Measurements from ENCODE around the gene ADAM11.
"Not testable (repeated sequence)": the region's sequence is repeated elsewhere in the genome, so short reads cannot be mapped to it uniquely, and the experiment has no call there.

The ADAM11 gene

GRCh38 chr17:44758414-44759085 lies at the start of gene ADAM11:
ADAM11 (plus strand) TSS chr17:44758988; CDS start chr17:44759200, 212 bp downstream.
- DNase-seq, result no peak

DNA sequence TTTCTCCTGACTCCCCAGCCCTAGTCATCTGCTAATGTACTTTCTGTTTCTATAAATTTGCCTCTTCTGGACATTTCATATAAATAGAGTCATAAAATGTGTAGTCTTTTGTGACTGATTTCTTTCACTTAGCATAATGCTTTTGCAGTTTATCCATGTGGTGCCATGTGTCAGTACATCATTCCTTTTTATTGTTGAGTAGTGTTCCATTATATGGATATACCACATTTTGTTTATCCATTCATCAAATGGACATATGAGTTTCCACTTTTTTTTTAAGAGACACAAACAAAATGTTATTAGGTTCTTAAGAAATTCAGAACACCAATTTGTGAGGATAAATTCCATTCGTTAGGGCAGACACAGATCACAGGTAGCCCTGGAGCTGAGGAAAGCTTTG lies 39.3 kb upstream of the ADAM11 start:
- DNase-seq, result no peak

DNA sequence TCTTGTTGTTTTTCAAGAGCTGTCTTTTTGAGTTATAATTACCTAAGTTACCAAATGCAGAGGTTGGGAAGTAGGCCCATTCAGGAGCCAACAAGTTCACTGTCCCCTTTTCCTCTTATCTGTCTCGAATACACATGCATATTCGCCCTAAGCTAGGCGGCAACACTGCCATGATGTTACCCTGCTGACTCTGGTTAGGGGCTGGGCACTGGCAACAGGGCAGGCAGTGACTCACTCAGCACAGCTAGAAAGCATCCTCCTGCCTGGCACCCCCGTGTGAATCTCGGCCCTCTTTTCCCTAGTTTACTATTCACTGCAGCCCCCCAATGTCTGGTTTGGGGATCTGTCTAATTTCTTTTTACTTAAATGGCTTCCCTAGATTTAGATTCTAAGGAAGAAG lies 36.5 kb upstream of the ADAM11 start:
- DNase-seq, result no peak

GRCh38 chr17:44726121-44726520 lies 32.7 kb upstream of the ADAM11 start:
- not testable (repeated sequence) for DNase-seq

DNA sequence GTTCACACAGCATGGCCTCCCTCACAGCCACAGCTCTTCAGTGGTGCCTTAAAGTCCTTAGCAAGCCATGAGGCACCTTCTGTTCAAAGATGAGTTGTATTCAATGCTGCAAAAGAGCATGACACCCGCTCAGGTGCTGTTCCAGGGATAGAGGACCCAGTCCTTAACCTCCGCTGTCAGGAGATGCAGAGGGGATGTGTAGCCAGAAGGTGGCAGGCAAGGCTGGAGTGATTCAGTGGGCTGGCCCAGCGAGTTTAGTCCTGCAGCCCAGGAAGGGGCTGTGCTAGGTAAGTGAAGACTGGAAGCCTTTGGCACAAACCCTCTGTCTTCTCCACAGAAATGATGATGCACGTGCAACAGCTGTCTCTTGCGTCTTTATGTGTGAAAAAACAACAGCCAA lies 25.0 kb upstream of the ADAM11 start:
- DNase-seq, result peak in 1 of 2 experiments; percentile 27

DNA sequence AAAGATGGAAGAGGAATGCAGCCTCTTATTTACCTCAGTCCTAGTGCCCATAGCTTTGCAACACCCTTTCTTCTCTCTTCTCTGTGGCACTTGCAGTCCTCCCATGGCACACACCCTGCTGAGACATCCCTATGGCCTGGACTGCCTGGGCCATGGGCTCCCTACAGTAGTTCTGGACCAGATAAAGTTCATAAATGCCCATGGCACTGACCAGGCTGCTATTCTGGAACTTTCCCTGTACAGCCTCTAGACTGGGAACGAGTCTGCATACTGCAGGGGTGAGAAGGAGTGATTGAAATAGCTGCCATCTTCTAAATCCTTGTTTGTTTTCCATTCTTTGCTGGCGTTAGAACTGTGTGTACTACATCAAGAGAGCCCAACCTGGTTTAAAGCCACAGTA lies 24.5 kb upstream of the ADAM11 start:
- DNase-seq, result no peak

DNA sequence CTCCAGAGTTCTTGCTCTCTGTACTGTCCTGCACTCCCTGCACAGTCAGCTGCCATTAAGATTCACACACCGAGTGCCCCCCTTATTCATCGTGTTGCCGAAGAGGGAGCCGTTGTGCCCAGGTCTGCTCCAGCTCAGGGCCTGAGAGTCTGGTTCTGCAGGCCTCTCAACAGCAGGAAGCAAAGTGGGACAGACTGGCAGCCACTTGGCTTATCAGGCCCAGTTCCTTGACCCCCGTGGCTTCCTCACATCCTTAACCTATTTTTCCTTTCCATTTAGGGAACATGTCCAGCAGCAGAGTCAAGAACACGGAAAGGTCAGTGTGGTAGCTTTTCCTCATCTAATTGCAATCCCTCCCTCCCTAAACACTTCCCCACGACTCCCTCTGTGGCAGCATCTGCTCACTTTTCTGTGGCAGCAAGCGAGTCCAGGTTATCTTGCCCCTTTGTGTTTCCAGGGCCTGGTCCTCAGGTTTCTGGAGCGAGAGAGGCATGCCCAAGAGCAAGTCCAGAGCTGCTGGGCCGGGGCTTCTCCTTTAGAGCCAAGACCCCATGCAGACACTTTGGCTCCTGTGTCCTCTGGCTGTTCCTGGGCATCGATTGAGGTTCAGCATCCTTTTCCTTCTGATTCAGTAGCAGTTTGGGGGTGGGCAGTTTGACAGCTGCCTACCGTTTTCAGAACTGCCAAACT lies 22.1 kb upstream of the ADAM11 start:
- no peak for DNase-seq

GRCh38 chr17:44738214-44738906 lies 20.4 kb upstream of the ADAM11 start:
- no peak for DNase-seq

DNA sequence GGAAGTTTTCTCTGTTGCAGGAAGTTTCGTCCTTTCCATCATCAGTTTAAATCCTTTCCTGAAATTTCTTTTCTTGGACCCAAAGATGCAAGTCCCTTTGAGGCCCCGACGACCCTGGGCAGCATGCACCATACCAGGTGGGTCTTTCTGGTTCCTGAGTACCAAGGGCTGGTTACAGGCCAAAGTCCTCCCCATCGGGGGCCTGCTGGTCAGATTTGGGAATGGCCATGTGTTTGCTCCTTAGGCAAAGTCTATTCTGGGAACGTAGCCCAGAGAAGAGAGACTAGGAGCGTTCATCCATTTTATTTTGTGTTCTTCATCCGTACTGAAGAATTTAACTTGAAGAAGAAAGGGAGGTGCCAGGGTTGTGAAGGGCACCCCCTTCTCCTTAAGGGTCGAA lies 17.5 kb upstream of the ADAM11 start:
- DNase-seq, result no peak

DNA sequence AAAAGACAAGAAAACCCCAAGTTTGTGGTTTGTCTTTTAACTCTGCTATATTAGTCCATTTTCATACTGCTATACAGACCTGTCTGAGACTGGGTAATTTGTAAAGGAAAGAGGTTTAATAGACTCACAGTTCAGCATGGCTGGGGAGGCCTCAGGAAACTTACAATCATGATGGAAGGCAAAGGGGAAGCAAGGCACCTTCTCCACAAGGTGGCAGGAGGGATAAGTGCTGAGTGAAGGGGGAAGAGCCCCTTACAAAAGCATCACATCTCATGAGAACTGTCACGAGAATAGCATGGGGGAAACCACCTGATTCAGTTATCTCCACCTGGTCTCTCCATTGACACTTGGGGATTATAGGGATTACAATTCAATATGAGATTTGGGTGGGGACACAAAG lies 13.5 kb upstream of the ADAM11 start:
- DNase-seq, result no peak

DNA sequence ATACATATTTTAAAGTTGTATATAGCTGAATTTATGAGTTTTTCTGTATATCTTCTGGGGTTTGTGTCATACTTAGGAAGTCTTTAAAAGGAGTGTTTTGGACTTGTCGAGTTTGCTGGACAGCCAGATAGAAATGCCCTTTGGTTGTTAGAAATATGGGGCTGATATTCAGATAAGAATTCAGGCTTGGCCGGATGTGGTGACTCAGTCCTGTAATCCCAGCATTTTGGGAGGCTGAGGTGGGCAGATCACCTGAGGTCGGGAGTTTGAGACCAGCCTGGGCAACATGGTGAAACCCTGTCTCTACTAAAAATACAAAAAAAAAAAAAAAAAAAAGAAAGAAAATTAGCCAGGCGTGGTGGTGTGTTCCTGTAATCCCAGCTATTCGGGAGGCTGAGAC lies 13.1 kb upstream of the ADAM11 start:
- DNase-seq, result not testable (repeated sequence)

DNA sequence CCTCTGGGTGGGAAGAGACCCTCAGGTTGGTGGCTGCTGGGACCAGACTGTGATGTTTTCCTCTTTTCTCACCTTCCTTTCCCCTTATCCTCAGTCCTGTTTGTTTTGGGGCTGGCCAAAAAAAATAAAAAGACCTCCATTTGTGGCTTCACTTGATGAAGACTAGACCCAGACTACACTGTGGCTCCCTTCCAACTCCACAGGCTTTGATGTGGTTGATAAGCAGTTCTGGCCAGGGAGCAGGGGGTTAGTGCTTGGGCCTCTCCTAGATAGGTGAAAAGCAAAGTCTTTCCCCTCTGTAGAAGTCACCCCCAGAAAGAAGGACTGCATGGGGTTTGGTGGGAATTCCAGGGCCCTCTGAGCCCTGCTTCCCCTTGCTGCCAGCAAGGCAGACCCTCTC lies 11.2 kb upstream of the ADAM11 start:
- no peak for DNase-seq

- no peak for DNase-seq
Observed at GRCh38 chr17:44749076-44749979, 9.5 kb upstream of the ADAM11 start.

GRCh38 chr17:44749980-44750318 lies 8.8 kb upstream of the ADAM11 start:
- DNase-seq, result no peak

DNA sequence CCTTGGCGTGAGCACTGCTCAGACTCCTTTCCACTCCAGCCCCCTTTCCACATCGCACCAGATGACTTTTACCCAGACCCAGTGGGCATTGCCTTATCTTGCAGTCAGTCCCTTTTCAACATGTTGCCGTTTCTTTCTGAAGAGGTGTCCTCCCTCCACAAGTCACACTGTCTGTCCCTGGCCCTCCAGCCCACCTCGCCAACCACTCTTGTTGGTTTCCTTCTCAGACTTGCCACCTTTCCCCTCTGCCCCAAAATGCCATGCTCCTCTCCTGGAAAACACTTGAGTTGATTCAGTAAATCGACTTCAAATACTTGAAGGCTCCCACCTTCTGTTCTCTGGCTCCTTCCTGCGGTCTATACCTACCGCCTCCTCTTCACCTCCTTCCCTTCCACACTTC lies 7.5 kb upstream of the ADAM11 start:
- DNase-seq, result no peak

GRCh38 chr17:44751806-44752205 lies 7.0 kb upstream of the ADAM11 start:
- DNase-seq, result no peak

DNA sequence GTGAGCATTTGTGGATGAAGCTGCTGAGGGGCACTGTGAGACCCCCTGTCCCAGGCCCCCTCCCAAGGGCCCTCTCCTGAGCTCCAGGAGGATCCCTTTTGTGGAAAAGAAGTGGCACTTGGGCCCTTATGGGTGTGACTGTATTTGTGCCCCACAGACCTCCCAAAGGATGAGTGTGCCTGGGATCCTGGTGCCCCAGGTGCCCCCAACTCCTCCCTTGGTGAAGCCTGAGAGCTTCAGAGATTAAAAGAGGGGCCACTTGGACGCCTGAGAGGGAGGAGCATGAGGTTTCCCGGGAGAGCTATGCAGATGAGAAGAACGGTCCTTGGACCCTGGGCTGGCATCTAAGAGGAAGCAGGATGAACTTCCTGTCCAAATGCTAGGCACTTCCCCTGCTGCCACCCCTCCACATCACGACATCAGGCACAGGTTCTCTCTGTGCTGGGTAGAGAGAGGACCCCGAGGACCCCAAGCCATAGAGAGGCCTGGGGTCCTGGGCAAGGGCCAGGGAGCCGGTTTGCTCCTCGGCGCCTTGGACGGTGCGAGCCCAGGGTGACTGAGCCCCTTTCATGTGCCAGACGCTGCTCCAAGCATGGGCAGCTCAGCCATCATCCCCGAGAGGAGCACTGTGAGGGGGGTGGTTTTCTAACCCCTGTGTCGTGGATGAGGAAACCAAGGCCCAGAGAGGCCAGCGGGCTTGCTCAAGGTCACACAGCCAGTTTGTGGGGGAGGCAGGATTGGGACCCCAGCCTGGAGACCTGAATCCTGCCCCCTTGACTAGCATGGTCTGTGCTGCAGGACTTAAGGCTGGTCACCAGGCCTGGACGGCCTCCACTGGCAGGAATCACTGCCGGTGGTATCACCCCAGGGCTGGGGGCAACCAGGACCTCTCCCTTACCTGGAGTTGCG lies 5.6 kb upstream of the ADAM11 start:
- no peak for DNase-seq

- no peak for DNase-seq
Observed at GRCh38 chr17:44754276-44754675, 4.5 kb upstream of the ADAM11 start.

GRCh38 chr17:44755180-44755579 lies 3.6 kb upstream of the ADAM11 start:
- not testable (repeated sequence) for DNase-seq

DNA sequence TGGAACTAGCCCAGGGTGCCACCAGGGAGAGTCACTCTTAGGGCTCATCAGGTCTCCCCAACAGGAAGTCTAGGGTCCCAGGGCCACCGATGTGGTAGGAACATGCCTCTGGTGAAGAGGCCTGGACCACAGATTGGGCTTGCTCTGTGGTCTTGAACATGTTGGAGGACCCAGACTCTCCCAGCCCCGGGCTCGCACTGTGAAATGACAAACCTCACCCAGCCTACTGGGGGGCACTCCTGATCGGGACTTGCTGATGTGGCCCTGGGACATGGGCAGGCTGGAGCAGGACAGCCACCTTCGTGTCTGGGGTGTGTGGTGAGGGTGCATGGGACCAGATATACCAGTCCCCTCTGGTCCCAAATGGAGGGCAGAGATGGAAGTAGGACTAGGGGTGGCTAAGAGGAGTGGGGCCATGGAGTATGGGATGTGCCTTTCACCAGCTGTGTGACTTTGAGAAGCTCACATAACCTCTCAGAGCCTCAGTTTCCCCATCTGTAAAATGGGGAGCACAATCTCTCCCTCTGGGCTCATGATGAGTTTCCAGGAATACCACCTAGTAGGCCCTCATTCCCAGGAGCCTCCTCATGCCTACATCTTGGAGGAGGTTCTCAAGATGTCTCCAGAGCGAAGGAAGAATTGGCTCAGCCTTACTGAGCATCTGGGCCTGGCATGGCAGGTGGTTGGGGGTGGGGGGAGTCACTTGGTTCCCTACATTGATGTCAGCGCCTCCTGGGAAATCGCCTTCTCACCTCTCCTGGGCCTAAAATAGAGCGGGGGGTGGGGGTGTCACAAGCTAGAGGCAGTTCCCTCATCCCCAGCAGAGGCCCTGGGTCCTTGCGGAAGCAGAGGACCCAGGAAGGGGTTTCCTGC lies 1.5 kb upstream of the ADAM11 start:
- DNase-seq, result no peak

- DNase-seq, result no peak
Observed at GRCh38 chr17:44757918-44758413, 822 bp upstream of the ADAM11 start.
